Measurements from ENCODE around the gene PIR. TPM values are rescaled to one million over a fixed set of nuclear protein-coding genes. Genes with fewer than 3 reads are reported as not detected.

Gene PIR
- total and polyA plus RNA-seq, 7 donors: 4.5 to 22.1 (median 11.6) TPM

- H3K36me3 ChIP-seq: no peaks in the 10 kb centered on the region
- no peaks in the 10 kb centered on the region for H3K27me3 ChIP-seq
- no peak for DNase-seq
- no peak overlapping the region for H3K27ac ChIP-seq
- H3K4me3 ChIP-seq: no peak overlapping the region
- H3K4me1 ChIP-seq: no peaks in the 10 kb centered on the region
- H3K9me3 ChIP-seq: no peaks in the 10 kb centered on the region
- no peak for TF ChIP-seq POLR2A (IDR thresholded peaks at IDR 0.05)
- TF ChIP-seq, protein P1, sequence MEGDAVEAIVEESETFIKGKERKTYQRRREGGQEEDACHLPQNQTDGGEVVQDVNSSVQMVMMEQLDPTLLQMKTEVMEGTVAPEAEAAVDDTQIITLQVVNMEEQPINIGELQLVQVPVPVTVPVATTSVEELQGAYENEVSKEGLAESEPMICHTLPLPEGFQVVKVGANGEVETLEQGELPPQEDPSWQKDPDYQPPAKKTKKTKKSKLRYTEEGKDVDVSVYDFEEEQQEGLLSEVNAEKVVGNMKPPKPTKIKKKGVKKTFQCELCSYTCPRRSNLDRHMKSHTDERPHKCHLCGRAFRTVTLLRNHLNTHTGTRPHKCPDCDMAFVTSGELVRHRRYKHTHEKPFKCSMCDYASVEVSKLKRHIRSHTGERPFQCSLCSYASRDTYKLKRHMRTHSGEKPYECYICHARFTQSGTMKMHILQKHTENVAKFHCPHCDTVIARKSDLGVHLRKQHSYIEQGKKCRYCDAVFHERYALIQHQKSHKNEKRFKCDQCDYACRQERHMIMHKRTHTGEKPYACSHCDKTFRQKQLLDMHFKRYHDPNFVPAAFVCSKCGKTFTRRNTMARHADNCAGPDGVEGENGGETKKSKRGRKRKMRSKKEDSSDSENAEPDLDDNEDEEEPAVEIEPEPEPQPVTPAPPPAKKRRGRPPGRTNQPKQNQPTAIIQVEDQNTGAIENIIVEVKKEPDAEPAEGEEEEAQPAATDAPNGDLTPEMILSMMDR (IDR thresholded peaks at IDR 0.05): no peak
- TF ChIP-seq EP300 (IDR thresholded peaks at IDR 0.05): no peak
- TF ChIP-seq POLR2AphosphoS5 (IDR thresholded peaks at IDR 0.05): no peak
- intact Hi-C loops (cut with DNase I): no loop called here
Measured at GRCh38 chrX:15524417-15524816, 31.3 kb upstream of the PIR start.

GRCh38 chrX:15523088-15523487 is 30.0 kb upstream of the PIR start:
- Histone ChIP-seq H3K4me1 (no peaks in the 10 kb centered on the region), H3K36me3 (no peaks in the 10 kb centered on the region), H3K4me3 (no peak overlapping the region), H3K27ac (no peak overlapping the region), H3K27me3 (no peaks in the 10 kb centered on the region), H3K9me3 (no peaks in the 10 kb centered on the region)
- no peak for DNase-seq
- TF ChIP-seq POLR2AphosphoS5 (IDR thresholded peaks at IDR 0.05) (no peak), POLR2A (IDR thresholded peaks at IDR 0.05) (no peak), EP300 (IDR thresholded peaks at IDR 0.05) (no peak)
- TF ChIP-seq, protein P1 (IDR thresholded peaks at IDR 0.05): no peak
- intact Hi-C loops (cut with DNase I): no loop called here

- H3K36me3 ChIP-seq: no peaks in the 10 kb centered on the region
- intact Hi-C loops (cut with DNase I): no loop called here
- DNase-seq: no peak
Measured at GRCh38 chrX:15522464-15522863, 29.3 kb upstream of the PIR start.

GRCh38 chrX:15515931-15516330 is 22.8 kb upstream of the PIR start:
- Histone ChIP-seq H3K4me1 (no peaks in the 10 kb centered on the region), H3K36me3 (no peaks in the 10 kb centered on the region), H3K27me3 (no peaks in the 10 kb centered on the region), H3K9me3 (no peaks in the 10 kb centered on the region), H3K27ac (no peak overlapping the region), H3K4me3 (no peak overlapping the region)
- DNase-seq: no peak
- WGBS, 2 donors: 8 to 23% methylated on average over 6 of the region's 6 CpGs
- TF ChIP-seq EP300 (IDR thresholded peaks at IDR 0.05): no peak
- TF ChIP-seq POLR2A (IDR thresholded peaks at IDR 0.05): no peak
- TF ChIP-seq, protein P1 (IDR thresholded peaks at IDR 0.05): no peak
- TF ChIP-seq POLR2AphosphoS5 (IDR thresholded peaks at IDR 0.05): no peak
- intact Hi-C loops (cut with DNase I): no loop called here

More at GRCh38 chrX:15522464-15522863, 29.3 kb upstream of the PIR start:
- Histone ChIP-seq H3K4me1 (no peaks in the 10 kb centered on the region), H3K27ac (no peak overlapping the region), H3K9me3 (no peaks in the 10 kb centered on the region), H3K27me3 (no peaks in the 10 kb centered on the region), H3K4me3 (no peak overlapping the region)
- WGBS, 2 donors: 88 to 92% methylated on average over 3 of the region's 3 CpGs
- TF ChIP-seq, protein P1 (IDR thresholded peaks at IDR 0.05): no peak
- TF ChIP-seq POLR2A (IDR thresholded peaks at IDR 0.05): no peak
- no peak for TF ChIP-seq EP300 (IDR thresholded peaks at IDR 0.05)
- no peak for TF ChIP-seq POLR2AphosphoS5 (IDR thresholded peaks at IDR 0.05)

DNA sequence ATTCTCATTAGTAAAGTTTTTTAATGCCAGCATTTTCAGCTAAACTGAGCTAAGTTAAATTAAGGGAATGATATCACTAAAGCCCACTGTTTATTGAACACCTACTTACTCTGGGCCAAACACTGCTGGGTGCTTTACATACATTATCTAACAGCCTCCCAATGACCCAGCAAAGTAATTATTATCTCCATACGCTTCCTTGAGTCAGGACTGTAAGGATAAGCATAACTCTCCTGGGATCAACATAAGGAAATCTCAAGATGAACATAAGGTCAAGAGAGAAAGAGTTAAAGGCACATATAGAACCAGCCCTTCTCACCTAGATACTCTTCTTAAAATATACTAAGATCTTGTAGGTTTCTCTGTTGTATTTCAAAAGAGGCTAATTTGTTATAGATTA is 21.1 kb upstream of the PIR start:
- no peak for DNase-seq
- H3K36me3 ChIP-seq: no peaks in the 10 kb centered on the region
- intact Hi-C loops (cut with DNase I): no loop called here
- no peaks in the 10 kb centered on the region for H3K4me1 ChIP-seq
- no peaks in the 10 kb centered on the region for H3K9me3 ChIP-seq
- no peak overlapping the region for H3K27ac ChIP-seq
- 85 to 98% methylated on average over 1 of the region's 1 CpG for WGBS, 2 donors
- H3K27me3 ChIP-seq: no peaks in the 10 kb centered on the region
- no peak overlapping the region for H3K4me3 ChIP-seq
- no peak for TF ChIP-seq EP300 (IDR thresholded peaks at IDR 0.05)
- no peak for TF ChIP-seq POLR2A (IDR thresholded peaks at IDR 0.05)
- TF ChIP-seq, protein P1 (IDR thresholded peaks at IDR 0.05): no peak
- TF ChIP-seq POLR2AphosphoS5 (IDR thresholded peaks at IDR 0.05): no peak
